HL-60/S4 treated with phorbol 12-myristate 13-acetate at 8.2 ng/mL for 4 days and 3 days (cell line): Measurements from ENCODE around the gene NMBR.
"Not testable (repeated sequence)": the region's sequence is repeated elsewhere in the genome, so short reads cannot be mapped to it uniquely, and the experiment has no call there.

Experiments used
- in situ Hi-C: fragments of 300-500 bp; cut with MboI; formaldehyde crosslinking; loops from 2 replicates; pipeline ENCODE4 v1.15.0; 2022; ENCODE audit warnings: low sequenced_read_pairs

The NMBR gene

DNA sequence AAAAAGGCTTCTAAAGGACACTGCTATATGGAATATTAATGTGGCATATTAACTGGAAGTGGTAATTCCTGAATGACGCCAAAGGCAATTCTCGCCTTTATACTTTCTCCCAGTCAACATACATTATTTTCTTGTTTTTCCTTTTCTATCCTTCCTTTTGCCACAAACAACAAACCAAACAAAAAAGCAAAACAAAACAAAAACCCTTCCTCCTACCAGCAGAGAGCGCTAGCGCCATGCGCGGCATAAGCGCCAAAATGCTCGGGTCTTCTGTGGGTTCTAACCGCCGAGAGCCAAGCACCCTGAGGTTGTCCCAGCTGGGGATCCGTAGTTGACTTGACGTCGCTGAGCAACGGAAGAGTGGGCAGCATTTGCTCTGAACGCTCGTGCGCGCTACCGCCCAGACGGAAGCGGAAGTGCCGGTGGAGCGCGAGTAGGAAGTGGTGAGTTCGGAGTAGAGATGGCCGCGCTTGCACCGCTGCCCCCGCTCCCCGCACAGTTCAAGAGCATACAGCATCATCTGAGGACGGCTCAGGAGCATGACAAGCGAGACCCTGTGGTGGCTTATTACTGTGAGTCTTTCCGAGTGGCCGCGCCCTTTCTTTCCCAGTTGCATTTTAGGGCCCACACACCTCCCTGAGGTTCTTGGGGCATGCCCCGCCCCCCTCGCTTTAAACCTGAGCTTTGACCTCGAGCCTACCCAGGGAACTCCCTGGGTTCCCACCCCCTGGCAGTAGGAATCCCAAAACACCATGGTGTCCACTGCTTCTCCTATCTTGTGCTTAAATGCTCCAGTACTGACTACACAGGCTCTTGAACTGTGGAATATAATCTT lies at the start of gene NMBR, which contains the start of gene VTA1:
TSS of gene NMBR (minus strand) at position 295 of the 835 bp plus-strand sequence. CDS start 58,464 bp downstream, outside the sequence.
TSS of gene VTA1 (plus strand) at position 436 of the 835 bp plus-strand sequence. CDS start at position 461, 25 bp downstream.
- in situ Hi-C loops: no loop called here

- in situ Hi-C loops: no loop called here
Observed at GRCh38 chr6:142195862-142196541, 49.1 kb upstream of the NMBR start.

DNA sequence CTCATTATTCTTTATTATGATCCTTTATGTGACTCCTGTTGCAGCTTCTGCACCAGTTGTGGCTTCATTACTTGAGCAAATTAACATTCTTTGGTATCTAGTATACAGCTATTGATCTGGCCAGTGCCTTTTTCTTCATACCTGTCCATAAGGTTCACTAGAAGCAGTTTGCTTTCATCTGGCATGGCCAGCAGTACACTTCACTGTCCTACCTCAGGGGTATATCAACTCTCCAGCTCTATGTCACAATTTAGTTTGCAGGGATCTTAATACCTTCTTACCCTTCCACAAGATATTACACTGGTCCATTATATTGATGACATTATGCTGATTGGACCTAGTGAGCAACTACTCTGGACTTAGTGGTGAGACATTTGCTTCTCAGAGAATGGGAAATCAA lies 46.7 kb upstream of the NMBR start:
- in situ Hi-C loops: no loop called here

DNA sequence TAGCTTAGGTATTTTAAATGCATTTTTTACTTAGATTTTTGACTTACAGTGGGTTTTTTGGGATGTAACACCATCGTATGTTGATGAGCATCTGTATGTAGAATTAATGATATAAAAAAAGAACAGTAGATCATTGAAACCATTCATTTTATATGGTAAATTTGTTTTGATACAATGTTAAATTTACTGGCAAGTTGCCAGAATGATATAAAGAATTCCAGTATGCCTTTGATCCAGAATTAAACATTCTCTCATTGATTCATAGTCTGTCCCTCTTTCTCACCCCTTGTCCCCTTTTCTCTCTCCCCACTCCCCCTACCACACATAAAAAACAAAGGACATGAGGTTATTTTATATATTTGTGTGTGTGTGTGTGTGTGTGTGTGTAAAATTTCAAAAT lies 45.4 kb upstream of the NMBR start:
- in situ Hi-C loops: no loop called here

GRCh38 chr6:142189057-142189456 lies 42.1 kb upstream of the NMBR start:
- in situ Hi-C loops: no loop called here

GRCh38 chr6:142188341-142188740 lies 41.4 kb upstream of the NMBR start:
- in situ Hi-C loops: not testable (repeated sequence)

DNA sequence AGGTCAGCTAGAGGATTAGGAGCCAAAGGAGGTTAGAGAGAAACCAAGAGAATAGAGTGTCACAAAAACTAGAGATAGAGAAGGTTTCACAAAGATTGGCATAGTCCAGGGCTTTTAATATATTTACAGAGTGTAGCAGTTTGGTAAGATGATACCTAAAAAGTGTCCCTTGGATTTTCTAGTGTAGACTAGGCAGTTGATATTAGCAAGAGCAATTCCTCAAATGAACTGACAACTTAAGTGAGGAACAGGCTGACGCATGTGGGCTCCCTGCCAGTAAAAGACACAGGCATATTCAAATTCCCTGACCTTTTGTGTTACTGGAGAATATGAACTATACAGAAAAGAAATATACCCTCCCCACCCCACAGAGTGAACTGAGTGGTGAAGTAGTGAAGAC lies 40.3 kb upstream of the NMBR start:
- in situ Hi-C loops: no loop called here

DNA sequence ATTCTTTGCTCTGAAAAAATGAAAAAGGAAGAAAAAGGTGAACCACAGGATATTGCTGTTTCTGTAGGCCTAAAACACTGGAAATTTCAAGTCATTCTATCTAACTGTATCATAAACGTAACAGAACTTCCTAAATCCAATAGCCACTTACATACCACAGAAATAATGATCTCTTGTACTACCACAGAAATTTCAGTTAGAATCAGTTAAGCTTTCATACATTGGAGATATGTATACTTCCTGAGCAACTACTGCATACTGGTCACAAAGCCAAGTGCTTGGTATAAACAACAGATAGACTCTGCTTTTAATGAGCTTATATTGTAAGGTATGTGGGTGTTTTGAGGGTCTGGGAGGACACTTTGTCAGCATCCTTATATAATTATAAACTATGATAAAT lies 38.7 kb upstream of the NMBR start:
- in situ Hi-C loops: no loop called here

- in situ Hi-C loops: no loop called here
Observed at GRCh38 chr6:142184307-142184706, 37.4 kb upstream of the NMBR start.

DNA sequence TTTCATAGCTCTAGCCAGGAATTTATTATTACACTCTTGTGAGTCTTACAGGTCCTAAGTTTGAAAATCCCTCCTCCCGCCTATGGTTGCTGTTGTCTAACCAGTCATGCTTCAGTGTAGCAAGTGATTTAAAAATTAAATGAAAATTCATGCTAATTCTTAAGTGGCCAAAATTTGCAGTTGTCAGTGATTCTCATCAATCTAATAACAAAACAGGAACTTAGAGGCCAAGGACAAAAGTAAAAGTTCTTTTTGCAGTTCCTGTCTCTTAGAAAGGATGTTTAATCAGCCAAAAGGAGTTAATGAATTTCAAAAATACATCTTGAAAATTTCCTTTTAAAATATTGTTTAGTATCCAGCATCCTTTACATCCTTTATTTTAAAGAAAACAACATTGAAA lies 36.4 kb upstream of the NMBR start:
- in situ Hi-C loops: no loop called here

DNA sequence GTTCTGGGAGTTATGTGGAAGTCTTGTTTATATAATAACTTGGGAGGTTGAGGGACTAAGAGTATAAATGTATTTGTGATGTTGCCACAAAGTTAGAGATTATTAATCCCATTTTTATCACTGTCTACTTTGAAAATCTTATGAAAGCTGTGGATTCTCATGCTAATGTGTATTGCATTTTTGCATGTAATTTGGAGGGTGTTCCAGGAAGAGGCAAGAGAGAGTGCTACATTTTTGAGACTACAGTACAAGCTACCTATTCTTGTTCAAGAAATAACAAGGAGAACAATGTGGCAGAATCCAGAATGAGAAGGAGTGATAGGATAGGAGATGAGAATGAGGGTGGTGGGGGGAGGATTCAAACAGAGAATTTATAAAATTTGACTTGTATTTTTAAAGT lies 35.1 kb upstream of the NMBR start:
- in situ Hi-C loops: no loop called here

- in situ Hi-C loops: no loop called here
Observed at GRCh38 chr6:142178129-142178528, 31.2 kb upstream of the NMBR start.

GRCh38 chr6:142174703-142175102 lies 27.8 kb upstream of the NMBR start:
- in situ Hi-C loops: no loop called here

DNA sequence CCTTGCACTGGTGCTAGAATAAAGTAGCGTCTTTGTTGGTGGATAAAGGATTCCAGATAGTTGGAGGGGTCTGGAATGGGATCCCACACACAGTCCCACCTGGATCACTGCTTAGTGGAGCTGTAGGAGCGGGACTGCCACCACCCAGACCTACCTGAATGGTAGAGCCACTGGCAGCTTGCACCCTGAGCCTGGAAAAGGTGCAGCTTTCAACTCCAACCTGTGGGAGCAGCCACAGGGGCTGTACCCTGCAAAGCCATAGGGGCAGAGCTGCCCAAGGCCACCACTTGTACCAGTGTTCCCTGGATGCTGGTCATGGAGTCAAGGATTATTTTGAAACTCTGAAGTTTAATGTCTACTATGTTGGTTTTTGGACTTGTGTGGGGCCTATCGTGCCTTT lies 27.1 kb upstream of the NMBR start:
- in situ Hi-C loops: no loop called here

DNA sequence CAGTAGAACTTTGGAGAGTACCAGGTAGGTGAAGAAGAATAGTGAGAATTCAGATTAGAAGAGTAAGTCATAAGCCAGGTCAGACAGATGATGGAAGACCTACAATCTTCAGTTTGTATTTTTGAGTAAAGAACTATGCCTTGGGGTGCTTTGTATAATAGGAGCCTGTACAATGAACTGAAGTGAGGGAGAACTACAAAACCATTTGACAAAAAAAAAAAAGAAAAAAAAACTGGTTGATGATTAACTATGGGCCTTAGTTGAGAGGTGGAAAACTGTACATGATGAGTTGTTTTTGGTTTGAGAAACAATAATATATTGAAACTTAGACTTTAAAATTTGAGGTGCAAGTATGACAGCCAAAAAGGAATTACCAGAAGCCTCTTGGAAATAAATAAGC lies 25.8 kb upstream of the NMBR start:
- in situ Hi-C loops: no loop called here

DNA sequence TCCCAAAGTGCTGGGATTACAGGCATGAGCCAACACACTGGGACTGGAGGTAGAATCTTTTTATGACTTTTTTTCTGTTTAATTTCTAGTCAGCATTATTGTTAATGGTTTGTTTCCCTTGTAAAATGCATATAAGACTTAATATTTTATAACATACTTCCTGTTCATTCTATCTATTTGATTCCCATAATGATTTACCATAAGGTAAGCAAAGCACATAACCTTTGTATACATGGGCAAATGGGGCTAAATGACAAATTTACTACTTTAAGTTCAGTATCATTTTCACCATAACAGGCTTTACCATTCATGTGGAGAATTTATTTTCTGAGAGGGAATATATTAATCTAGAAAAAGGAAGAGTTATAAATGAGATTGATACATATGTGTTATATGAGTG lies 24.4 kb upstream of the NMBR start:
- in situ Hi-C loops: no loop called here

DNA sequence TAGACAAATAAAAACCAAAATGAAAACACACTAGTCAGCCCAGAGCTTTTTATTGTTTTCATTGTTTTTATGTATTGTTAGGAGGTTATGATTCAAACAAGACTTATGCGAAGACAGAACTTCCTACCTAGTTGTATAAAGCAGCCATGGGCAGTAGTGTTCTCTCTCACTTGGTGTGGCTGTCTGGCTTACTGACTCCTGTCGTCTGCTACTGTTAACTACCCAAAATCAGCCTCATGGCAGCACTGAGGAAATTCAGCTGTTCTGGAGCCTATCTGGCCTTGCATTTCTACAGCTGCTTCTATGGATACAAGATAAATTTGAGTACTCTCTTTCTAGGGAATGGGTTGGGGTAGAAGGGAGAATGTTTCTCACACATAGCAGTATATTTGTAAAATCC lies 20.6 kb upstream of the NMBR start:
- in situ Hi-C loops: no loop called here

DNA sequence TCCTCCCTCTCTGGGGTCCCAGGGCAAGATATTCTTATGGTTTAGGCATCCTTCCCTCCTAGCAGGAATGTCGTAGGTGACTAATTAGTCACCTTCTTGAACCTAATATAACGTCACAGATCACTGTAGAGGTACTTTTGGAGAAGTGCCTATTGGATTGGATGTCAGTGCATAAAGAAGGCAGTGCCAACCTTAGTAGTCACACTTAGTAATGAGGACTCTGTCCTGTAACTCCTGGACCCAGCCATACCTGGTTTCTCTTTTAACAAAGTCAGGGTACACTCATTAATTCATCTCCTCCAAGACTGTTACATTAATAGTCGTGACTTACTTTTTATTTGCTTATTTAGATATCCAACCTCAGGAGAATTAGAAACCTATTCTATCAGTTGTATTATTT lies 20.1 kb upstream of the NMBR start:
- in situ Hi-C loops: no loop called here

DNA sequence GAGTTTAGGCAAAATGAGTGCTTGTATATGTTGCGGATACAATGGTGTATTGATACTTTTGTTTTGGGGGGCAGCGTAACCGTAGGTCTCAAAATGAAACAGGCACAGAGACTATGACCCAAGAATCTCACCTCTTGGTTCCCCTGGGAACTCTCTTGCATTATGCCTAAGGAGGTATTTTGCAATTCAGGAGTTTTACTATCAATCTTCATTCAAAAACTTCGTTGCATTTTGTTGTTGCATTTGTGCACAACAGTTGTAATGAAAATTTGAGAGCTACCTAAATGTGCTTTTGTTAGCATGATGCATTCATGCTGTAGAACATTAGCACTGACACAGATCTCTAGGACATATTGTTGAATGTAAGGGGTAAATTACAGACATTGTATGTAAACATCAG lies 18.3 kb upstream of the NMBR start:
- in situ Hi-C loops: no loop called here

GRCh38 chr6:142162780-142163179 lies 15.9 kb upstream of the NMBR start:
- in situ Hi-C loops: no loop called here

DNA sequence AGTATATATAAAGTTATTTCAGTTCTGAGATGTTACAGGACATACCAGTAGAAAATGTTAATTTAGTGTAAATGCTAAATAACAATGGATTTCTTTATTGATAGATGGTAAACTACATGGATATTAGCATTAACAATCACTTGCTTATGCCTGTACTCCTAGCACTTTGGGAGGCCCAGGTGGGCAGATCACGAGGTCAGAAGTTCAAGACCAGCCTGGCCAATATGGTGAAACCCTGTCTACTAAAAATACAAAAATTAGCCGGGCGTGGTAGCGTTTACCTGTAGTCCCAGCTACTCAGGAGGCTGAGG lies 9.8 kb upstream of the NMBR start:
- in situ Hi-C loops: not testable (repeated sequence)
